NOMO-1 treated with dmso at 0.1 percent for 144 hours (cell line): ENCODE results near the gene SLC44A3.

Experiments
- DNase-seq: peaks from one replicate; lab custom pipeline; 2025; ENCODE audit not compliant: unreplicated experiment; lab: John Stamatoyannopoulos, UW

Gene SLC44A3

GRCh38 chr1:94819945-94820746 is at the start of gene SLC44A3:
TSS of gene SLC44A3 (plus strand) at chr1:94820357. CDS start at chr1:94820452, 95 bp downstream.
- DNase-seq, result no peak

GRCh38 chr1:94772230-94772641 is 47.9 kb upstream of the SLC44A3 start:
- peak; percentile 48 for DNase-seq

- no peak for DNase-seq
Observed at GRCh38 chr1:94772845-94773244, 47.3 kb upstream of the SLC44A3 start.

GRCh38 chr1:94773296-94773809 is 46.8 kb upstream of the SLC44A3 start:
- DNase-seq, result no peak

GRCh38 chr1:94773931-94774422 is 46.2 kb upstream of the SLC44A3 start:
- DNase-seq, result no peak

- DNase-seq, result no peak
Observed at GRCh38 chr1:94776474-94776873, 43.7 kb upstream of the SLC44A3 start.

- DNase-seq, result no peak
Observed at GRCh38 chr1:94777281-94777680, 42.9 kb upstream of the SLC44A3 start.

GRCh38 chr1:94778808-94779207 is 41.3 kb upstream of the SLC44A3 start:
- DNase-seq, result no peak

- no peak for DNase-seq
Observed at GRCh38 chr1:94783342-94784189, 36.6 kb upstream of the SLC44A3 start.

GRCh38 chr1:94784190-94784515 is 36.0 kb upstream of the SLC44A3 start:
- no peak for DNase-seq

GRCh38 chr1:94787691-94788090 is 32.5 kb upstream of the SLC44A3 start:
- DNase-seq, result no peak

GRCh38 chr1:94790246-94790645 is 29.9 kb upstream of the SLC44A3 start:
- no peak for DNase-seq

- no peak for DNase-seq
Observed at GRCh38 chr1:94790670-94791069, 29.5 kb upstream of the SLC44A3 start.

- DNase-seq, result peak; percentile 67
Observed at GRCh38 chr1:94792473-94793295, 27.5 kb upstream of the SLC44A3 start.

- no peak for DNase-seq
Observed at GRCh38 chr1:94793296-94793656, 26.9 kb upstream of the SLC44A3 start.

GRCh38 chr1:94795434-94795833 is 24.7 kb upstream of the SLC44A3 start:
- no peak for DNase-seq

- DNase-seq, result no peak
Observed at GRCh38 chr1:94796266-94796665, 23.9 kb upstream of the SLC44A3 start.

GRCh38 chr1:94797291-94797690 is 22.9 kb upstream of the SLC44A3 start:
- no peak for DNase-seq

- DNase-seq, result no peak
Observed at GRCh38 chr1:94798054-94798453, 22.1 kb upstream of the SLC44A3 start.

GRCh38 chr1:94798462-94798861 is 21.7 kb upstream of the SLC44A3 start:
- no peak for DNase-seq

GRCh38 chr1:94799206-94799605 is 21.0 kb upstream of the SLC44A3 start:
- DNase-seq, result no peak
